Measurements from ENCODE around the gene MYO1F. TPM values are rescaled to one million over a fixed set of nuclear protein-coding genes. Genes with fewer than 3 reads are reported as not detected.

The MYO1F gene
- total and polyA plus RNA-seq, 2 donors from 2014 or later: 1.7 to 35.8 TPM

GRCh38 chr19:8573316-8573715 is 3.9 kb downstream of the MYO1F start:
- no peak overlapping the region for H3K27ac ChIP-seq (ENCODE audit: low read depth in 2 of 2, low read length in 2 of 2)
- H3K9me3 ChIP-seq (ENCODE audit: control insufficient read depth in 2 of 3, insufficient read depth in 1 of 3, low read length in 3 of 3): no peaks in the 10 kb centered on the region
- TF ChIP-seq CTCF (IDR thresholded peaks at IDR 0.05; ENCODE audit: borderline replicate concordance, extremely low read depth, insufficient read depth): no peak
- DNase-seq: no peak
- H3K4me3 ChIP-seq (ENCODE audit: low read length in 3 of 3): no peak overlapping the region
- H3K4me1 ChIP-seq (ENCODE audit: control insufficient read depth in 2 of 3, insufficient read depth in 2 of 3, low read depth in 1 of 3, low read length in 3 of 3): no peaks in the 10 kb centered on the region
- no peaks in the 10 kb centered on the region for H3K27me3 ChIP-seq (ENCODE audit: control insufficient read depth, insufficient read depth, low read length)
- no peak overlapping the region for H3K9ac ChIP-seq (ENCODE audit: low read length in 3 of 3)
- FAIRE-seq: no peak
- H3K36me3 ChIP-seq (ENCODE audit: control insufficient read depth in 2 of 3, insufficient read depth in 3 of 3, low read length in 3 of 3): no peaks in the 10 kb centered on the region
- intact Hi-C loops (cut with DNase I): no loop called here

DNA sequence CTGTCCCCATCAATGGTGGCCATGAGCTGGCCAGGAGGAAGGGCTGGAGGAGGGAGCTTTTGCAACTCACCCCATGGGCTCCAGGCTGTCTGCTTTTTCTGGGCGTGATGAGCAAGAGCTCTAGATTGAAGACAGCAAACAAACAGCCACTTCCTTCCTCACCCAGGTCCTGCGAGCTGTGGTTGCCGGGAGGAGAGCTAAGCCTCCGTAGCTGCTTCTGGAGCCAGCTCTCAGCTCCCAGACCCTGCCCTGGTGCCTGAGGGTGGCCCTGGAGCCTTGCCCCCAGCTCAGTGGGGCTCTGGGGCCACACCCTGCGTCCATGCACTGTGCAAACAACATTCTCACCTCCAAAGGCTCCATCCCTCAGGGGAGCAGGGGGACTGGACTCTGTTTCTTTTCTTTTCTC is 6.2 kb downstream of the MYO1F start:
- intact Hi-C loops (cut with DNase I): no loop called here
- no peak overlapping the region for H3K4me3 ChIP-seq (ENCODE audit: low read length in 3 of 3)
- no peaks in the 10 kb centered on the region for H3K9me3 ChIP-seq (ENCODE audit: control insufficient read depth in 2 of 3, insufficient read depth in 1 of 3, low read length in 3 of 3)
- no peaks in the 10 kb centered on the region for H3K4me1 ChIP-seq (ENCODE audit: control insufficient read depth in 2 of 3, insufficient read depth in 2 of 3, low read depth in 1 of 3, low read length in 3 of 3)
- no peak overlapping the region for H3K9ac ChIP-seq (ENCODE audit: low read length in 3 of 3)
- FAIRE-seq (no peak), DNase-seq (no peak)
- no peaks in the 10 kb centered on the region for H3K27me3 ChIP-seq (ENCODE audit: control insufficient read depth, insufficient read depth, low read length)
- no peaks in the 10 kb centered on the region for H3K36me3 ChIP-seq (ENCODE audit: control insufficient read depth in 2 of 3, insufficient read depth in 3 of 3, low read length in 3 of 3)
- TF ChIP-seq CTCF (IDR thresholded peaks at IDR 0.05; ENCODE audit: borderline replicate concordance, extremely low read depth, insufficient read depth): no peak
- no peak overlapping the region for H3K27ac ChIP-seq (ENCODE audit: low read depth in 2 of 2, low read length in 2 of 2)

DNA sequence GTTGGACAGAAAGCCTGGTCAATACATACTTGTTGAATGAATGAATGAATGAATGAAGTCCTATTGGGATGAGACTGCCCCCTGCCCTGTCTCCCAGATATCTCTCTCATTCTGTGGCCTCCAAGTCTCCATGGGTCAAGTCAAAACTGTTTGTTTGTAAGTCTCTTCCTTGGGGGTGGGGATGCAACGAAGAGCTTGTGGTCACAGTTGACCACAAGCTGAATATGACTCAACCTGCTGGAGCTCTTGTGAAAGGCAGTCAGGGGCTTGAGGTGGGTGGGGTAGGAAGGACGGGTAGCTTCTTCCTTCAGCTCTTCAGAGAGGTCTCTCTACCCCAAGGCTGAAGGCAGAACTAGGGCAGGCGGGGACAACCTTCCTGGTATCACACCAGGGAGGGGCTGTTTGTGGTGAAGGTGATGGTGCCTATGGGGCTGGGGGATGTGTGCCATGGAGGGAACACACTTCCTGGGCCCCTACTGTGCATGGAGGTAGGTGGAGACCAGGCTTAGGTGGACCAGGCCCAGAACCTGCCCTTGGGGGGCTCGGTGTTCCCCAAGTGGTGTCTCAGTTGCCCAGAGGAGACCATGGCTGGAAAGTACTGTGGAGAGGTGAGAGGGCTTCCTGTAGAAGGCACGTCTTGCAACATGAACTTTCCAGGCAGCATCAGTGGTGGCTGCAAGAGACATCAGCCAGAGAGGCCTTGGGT is 8.0 kb downstream of the MYO1F start:
- no peaks in the 10 kb centered on the region for H3K9me3 ChIP-seq (ENCODE audit: control insufficient read depth in 2 of 3, insufficient read depth in 1 of 3, low read length in 3 of 3)
- no peaks in the 10 kb centered on the region for H3K27me3 ChIP-seq (ENCODE audit: control insufficient read depth, insufficient read depth, low read length)
- FAIRE-seq: no peak
- H3K9ac ChIP-seq (ENCODE audit: low read length in 3 of 3): no peak overlapping the region
- no peaks in the 10 kb centered on the region for H3K4me1 ChIP-seq (ENCODE audit: control insufficient read depth in 2 of 3, insufficient read depth in 2 of 3, low read depth in 1 of 3, low read length in 3 of 3)
- no peak overlapping the region for H3K4me3 ChIP-seq (ENCODE audit: low read length in 3 of 3)
- TF ChIP-seq CTCF (IDR thresholded peaks at IDR 0.05; ENCODE audit: borderline replicate concordance, extremely low read depth, insufficient read depth): no peak
- no peaks in the 10 kb centered on the region for H3K36me3 ChIP-seq (ENCODE audit: control insufficient read depth in 2 of 3, insufficient read depth in 3 of 3, low read length in 3 of 3)
- intact Hi-C loops (cut with DNase I): no loop called here
- no peak for DNase-seq
- no peak overlapping the region for H3K27ac ChIP-seq (ENCODE audit: low read depth in 2 of 2, low read length in 2 of 2)
